H1 (cell line): Measurements from ENCODE around the gene OVOL3. TPM values are rescaled to one million over a fixed set of nuclear protein-coding genes. Genes with fewer than 3 reads are reported as not detected.
A peak's percentile ranks its signal among the peaks of the same experiment; 100 is the strongest.

Source experiments
- CTCF ChIA-PET: fragments of 300-600 bp; sonication (Branson Sonifier 250); formaldehyde crosslinking; loops from one replicate; lab custom pipeline; 2021; ENCODE audit not compliant: partially characterized antibody; lab: Charles Lee
- POLR2A ChIA-PET: fragments of 300-600 bp; sonication (Branson Sonifier 250); formaldehyde crosslinking; loops from one replicate; lab custom pipeline; 2021; ENCODE audit warnings: inconsistent platforms; ENCODE audit not compliant: partially characterized antibody; lab: Charles Lee
- DNase-seq, 2 experiments: peaks; one replicate each; pipeline versions ENCODE4 v3.0.0 to v3.0.0-alpha.2; 2010 to 2022; ENCODE audit warnings: low spot score in 2 of 2, low read depth in 1 of 2, mixed read lengths in 1 of 2
- FAIRE-seq: peaks from 2 replicates; lab custom pipeline; 2011; peaks lifted over from hg19 to GRCh38; lab: Jason Lieb, UNC
- H2AFZ ChIP-seq: 2 replicates; pipeline ENCODE4 v1.8.1; 2012; ENCODE audit warnings: low read length, inconsistent platforms
- H2AK5ac ChIP-seq: 2 replicates; pipeline ENCODE4 v1.6.1; 2013; ENCODE audit warnings: low read depth, low read length
- H2BK120ac ChIP-seq: replicated peaks from 2 replicates; pipeline ENCODE3; 2013; ENCODE audit warnings: low read depth, low read length, inconsistent platforms
- H2BK12ac ChIP-seq: 2 replicates; pipeline ENCODE4 v1.6.1; 2013; ENCODE audit warnings: low read depth, low read length
- H2BK15ac ChIP-seq: 2 replicates; pipeline ENCODE4 v1.6.1; 2013; ENCODE audit warnings: low read length
- H2BK20ac ChIP-seq: 2 replicates; pipeline ENCODE4 v1.6.1; 2013; ENCODE audit warnings: low read length
- H2BK5ac ChIP-seq: 2 replicates; pipeline ENCODE4 v1.6.1; 2013; ENCODE audit warnings: low read depth, low read length
- H3K14ac ChIP-seq: 2 replicates; pipeline ENCODE4 v1.6.1; 2013; ENCODE audit warnings: inconsistent platforms; ENCODE audit not compliant: insufficient read length
- H3K18ac ChIP-seq: 2 replicates; pipeline ENCODE4 v1.6.1; 2013; ENCODE audit warnings: low read length; ENCODE audit errors: extremely low read depth
- H3K23ac ChIP-seq: 2 replicates; pipeline ENCODE4 v1.6.1; 2013; ENCODE audit warnings: inconsistent platforms; ENCODE audit not compliant: insufficient read length
- H3K23me2 ChIP-seq: 2 replicates; pipeline ENCODE4 v1.6.1; 2013; ENCODE audit warnings: low read depth, low read length
- H3K27ac ChIP-seq: 2 replicates; pipeline ENCODE4 v1.6.1; 2011; ENCODE audit warnings: low read depth, low read length, inconsistent platforms
- H3K27me3 ChIP-seq, 4 experiments: replicated peaks in 1 of 4; 1 replicate in 1 of 4; 2 replicates in 3 of 4; pipeline versions ENCODE4 v1.6.1 to v1.8.1; 2011 to 2013; ENCODE audit warnings: low read length in 3 of 4, mild to moderate bottlenecking in 3 of 4, inconsistent platforms in 2 of 4, mixed read lengths in 2 of 4, moderate library complexity in 1 of 4; ENCODE audit not compliant: control insufficient read depth in 3 of 4, insufficient read depth in 3 of 4; ENCODE audit errors: extremely low read depth in 1 of 4
- H3K36me3 ChIP-seq, 4 experiments: 2 replicates each; pipeline versions ENCODE4 v1.6.1 to v1.8.1; 2011 to 2013; ENCODE audit warnings: mild to moderate bottlenecking in 4 of 4, low read length in 3 of 4, moderate library complexity in 2 of 4, control low read depth in 1 of 4, inconsistent platforms in 1 of 4; ENCODE audit not compliant: insufficient read depth in 4 of 4, control insufficient read depth in 2 of 4
- H3K4ac ChIP-seq: replicated peaks from 2 replicates; pipeline ENCODE3; 2013; ENCODE audit warnings: low read length, low read depth, mixed read lengths, inconsistent platforms; ENCODE audit not compliant: insufficient read length
- H3K4me1 ChIP-seq, 4 experiments: replicated peaks in 1 of 4; 1 replicate in 1 of 4; 2 replicates in 3 of 4; pipeline versions ENCODE4 v1.6.1 to v1.8.1; 2011 to 2013; ENCODE audit warnings: low read length in 3 of 4, inconsistent platforms in 2 of 4, mixed read lengths in 1 of 4; ENCODE audit not compliant: insufficient read depth in 4 of 4, control insufficient read depth in 3 of 4
- H3K4me2 ChIP-seq, 2 experiments: 2 replicates each; pipeline versions ENCODE4 v1.6.1 to v1.8.1; 2011 to 2013; ENCODE audit warnings: low read depth in 2 of 2, low read length in 2 of 2, control low read depth in 1 of 2, inconsistent platforms in 1 of 2, mild to moderate bottlenecking in 1 of 2; ENCODE audit not compliant: insufficient read depth in 1 of 2
- H3K4me3 ChIP-seq, 4 experiments: fragments of 200-600, 300-600 bp in 1 of 4; sonication (generic), shearing (Covaris generic), sonication (Bioruptor Twin) in 1 of 4; 2 replicates each; pipeline versions ENCODE4 v1.5.1 to v1.8.1; 2011 to 2016; ENCODE audit warnings: low read length in 4 of 4, low read depth in 3 of 4, control low read depth in 2 of 4, inconsistent platforms in 2 of 4, mild to moderate bottlenecking in 2 of 4, mixed read lengths in 1 of 4, moderate library complexity in 1 of 4; ENCODE audit not compliant: insufficient read depth in 2 of 4; ENCODE audit errors: extremely low read depth in 1 of 4
- H3K56ac ChIP-seq: replicated peaks from 2 replicates; pipeline ENCODE3; 2013; ENCODE audit warnings: low read depth, mild to moderate bottlenecking, mixed read lengths, low read length, inconsistent platforms; ENCODE audit not compliant: insufficient read length
- H3K79me1 ChIP-seq: 2 replicates; pipeline ENCODE4 v1.6.1; 2013; ENCODE audit warnings: low read depth, low read length, control low read depth
- H3K79me2 ChIP-seq, 2 experiments: 2 replicates each; pipeline versions ENCODE4 v1.6.1 to v1.8.1; 2012 to 2013; ENCODE audit warnings: low read length in 2 of 2, mild to moderate bottlenecking in 2 of 2, inconsistent platforms in 1 of 2; ENCODE audit not compliant: insufficient read depth in 2 of 2, control insufficient read depth in 1 of 2
- H3K9ac ChIP-seq, 4 experiments: replicated peaks in 1 of 4; 1 replicate in 1 of 4; 2 replicates in 3 of 4; pipeline versions ENCODE4 v1.6.1 to v1.8.1; 2011 to 2013; ENCODE audit warnings: low read depth in 3 of 4, low read length in 3 of 4, control low read depth in 2 of 4, mild to moderate bottlenecking in 2 of 4, moderate library complexity in 2 of 4, inconsistent platforms in 1 of 4; ENCODE audit errors: extremely low read depth in 1 of 4
- H3K9me3 ChIP-seq, 2 experiments: 2 replicates each; pipeline versions ENCODE4 v1.6.1 to v1.8.1; 2012 to 2013; ENCODE audit warnings: mild to moderate bottlenecking in 2 of 2, moderate library complexity in 2 of 2, control low read depth in 1 of 2, inconsistent platforms in 1 of 2, low read depth in 1 of 2, low read length in 1 of 2, mixed read lengths in 1 of 2; ENCODE audit not compliant: insufficient read depth in 2 of 2
- H4K20me1 ChIP-seq, 2 experiments: replicated peaks in 1 of 2; 2 replicates each; pipeline versions ENCODE3 to v1.8.1; 2011 to 2013; ENCODE audit warnings: inconsistent platforms in 2 of 2, low read length in 2 of 2, mild to moderate bottlenecking in 1 of 2; ENCODE audit not compliant: insufficient read depth in 2 of 2, control insufficient read depth in 1 of 2
- H4K5ac ChIP-seq: 2 replicates; pipeline ENCODE4 v1.6.1; 2013; ENCODE audit warnings: low read length, low read depth, mixed read lengths, inconsistent platforms; ENCODE audit not compliant: insufficient read length
- H4K8ac ChIP-seq: 2 replicates; pipeline ENCODE4 v1.8.0; 2013; ENCODE audit warnings: mild to moderate bottlenecking, moderate library complexity, low read length, inconsistent platforms; ENCODE audit not compliant: insufficient read depth; ENCODE audit errors: extremely low read depth
- H4K91ac ChIP-seq: replicated peaks from 2 replicates; pipeline ENCODE3; 2013; ENCODE audit warnings: low read length, mixed read lengths, inconsistent platforms; ENCODE audit not compliant: insufficient read length
- ASH2L ChIP-seq: fragments of 200-600, 300-600 bp; sonication (generic); IDR thresholded peaks from one replicate; pipeline ENCODE4 v1.7.1; 2017; ENCODE audit warnings: low read length
- BACH1 ChIP-seq: IDR thresholded peaks from 2 replicates; pipeline ENCODE4 v1.6.1; 2012; ENCODE audit warnings: low read length, improper control_type of control experiment
- BCL11A ChIP-seq, 2 experiments: IDR thresholded peaks; one replicate each; pipeline ENCODE4 v1.6.1; 2011; ENCODE audit warnings: low read depth in 2 of 2, low read length in 2 of 2, mild to moderate bottlenecking in 2 of 2
- EP300 ChIP-seq, 2 experiments: IDR thresholded peaks; 1 replicate in 1 of 2; 2 replicates in 1 of 2; pipeline ENCODE4 v1.6.1; 2011 to 2012; ENCODE audit warnings: low read depth in 2 of 2, low read length in 2 of 2, mild to moderate bottlenecking in 2 of 2, borderline replicate concordance in 1 of 2, inconsistent platforms in 1 of 2, moderate library complexity in 1 of 2
- EZH2 ChIP-seq: fragments of 200-600 bp; sonication (generic); IDR thresholded peaks from 2 replicates; pipeline ENCODE4 v1.7.1; 2012; ENCODE audit warnings: low read depth, mild to moderate bottlenecking, moderate library complexity, low read length, inconsistent platforms; ENCODE audit not compliant: severe bottlenecking
- KDM5A ChIP-seq: fragments of 200-600 bp; IDR thresholded peaks from 2 replicates; pipeline ENCODE4 v1.7.1; 2012; ENCODE audit warnings: mild to moderate bottlenecking, low read length, inconsistent platforms, mixed read lengths
- RAD21 ChIP-seq, 2 experiments: IDR thresholded peaks in 1 of 2; conservative IDR thresholded peaks in 1 of 2; 2 replicates each; pipeline ENCODE4 v1.6.1; 2011; ENCODE audit warnings: low read depth in 2 of 2, low read length in 2 of 2, improper control_type of control experiment in 1 of 2, inconsistent platforms in 1 of 2, mild to moderate bottlenecking in 1 of 2, moderate library complexity in 1 of 2
- SAP30 ChIP-seq: fragments of 300-600 bp; sonication (generic); IDR thresholded peaks from 2 replicates; pipeline ENCODE4 v1.7.1; 2012; ENCODE audit warnings: low read length, moderate library complexity, mild to moderate bottlenecking, inconsistent platforms; ENCODE audit not compliant: insufficient read depth, insufficient replicate concordance
- SIN3A ChIP-seq, 2 experiments: IDR thresholded peaks in 1 of 2; conservative IDR thresholded peaks in 1 of 2; 2 replicates each; pipeline ENCODE4 v1.6.1; 2011 to 2012; ENCODE audit warnings: low read length in 2 of 2, improper control_type of control experiment in 1 of 2, low read depth in 1 of 2, mild to moderate bottlenecking in 1 of 2
- SP4 ChIP-seq: IDR thresholded peaks from 2 replicates; pipeline ENCODE4 v1.6.1; 2012; ENCODE audit warnings: low read length, inconsistent platforms
- TAF7 ChIP-seq: optimal IDR thresholded peaks from 2 replicates; pipeline ENCODE3; 2011; ENCODE audit warnings: low read depth, mild to moderate bottlenecking, inconsistent platforms, low read length, moderate library complexity, borderline replicate concordance
- ZNF274 ChIP-seq: IDR thresholded peaks from 2 replicates; pipeline ENCODE4 v1.7.0; 2012; ENCODE audit warnings: low read length, borderline replicate concordance; ENCODE audit errors: extremely low read depth
- WGBS, 2 experiments: shearing (Covaris generic) in 1 of 2; methylation state at CpG; one replicate each; pipeline versions ENCODE4 v1.1.6 to v1.1.7; 2013 to 2015; ENCODE audit warnings: low lambda C conversion rate in 2 of 2, mixed read lengths in 2 of 2, inconsistent platforms in 1 of 2, low coverage in 1 of 2, missing lambda C conversion rate in 1 of 2; ENCODE audit not compliant: insufficient replicate concordance in 2 of 2, insufficient coverage in 1 of 2, insufficient read length in 1 of 2; ENCODE audit errors: extremely low coverage in 1 of 2, missing lambda C conversion rate in 1 of 2; 5-methylcytosine and 5-hydroxymethylcytosine counted together
- polyA plus RNA-seq, 7 experiments: library from polyadenylated mRNA; depleted of rRNA in 3 of 7; stranded (reverse) in 5 of 7; unstranded in 2 of 7; fragments of >200 nt in 5 of 7; fragments of 200-250 nt in 2 of 7; gene quantifications; 1 replicate in 5 of 7; 2 replicates in 1 of 7; 4 replicates in 1 of 7; pipeline versions ENCODE4 v1.2.1 to v1.2.3, GENCODE V29; 2011 to 2013; ENCODE audit warnings: missing spikeins in 2 of 7, mixed read lengths in 2 of 7
- total RNA-seq: library from RNA; stranded (reverse); fragmentation: NEBNext Ultra II Directional; extraction: Animal tissue kit (Norgen Biotek cat#: 25700); gene quantifications from 2 replicates; pipeline ENCODE4 v1.2.1, GENCODE V29; 2021

OVOL3 gene
- total and polyA plus RNA-seq, 2 of the 8 experiments (the other 6 are each of a cell fraction or from before 2014, with no cell fraction given): 0.45 TPM; not detected in 1

GRCh38 chr19:36153126-36153525 is 42.2 kb downstream of the OVOL3 start:
- peaks cover 0 to 5% (median 0%) of the 10 kb centered on the region in 4 experiments; a peak in 1 of 7 replicates for H3K4me1 ChIP-seq
- DNase-seq: no peak
- no peak overlapping the region for H4K5ac ChIP-seq
- no peak overlapping the region for H2BK5ac ChIP-seq
- no peaks in the 10 kb centered on the region for H3K79me2 ChIP-seq
- H2AFZ ChIP-seq: no peak overlapping the region
- no peak overlapping the region for H3K14ac ChIP-seq
- H4K91ac ChIP-seq: no peak overlapping the region
- no peak overlapping the region for H2BK20ac ChIP-seq
- H2BK12ac ChIP-seq: no peak overlapping the region
- 95% methylated on average over 10 of the region's 10 CpGs; no CpG with 5 or more reads in 1 of the 2 experiments for WGBS, 2 experiments
- H3K27ac ChIP-seq: no peak overlapping the region
- POLR2A ChIA-PET: interaction anchor here (0.7 to 4.2 kb wide), 8 partner anchors 11 to 155 kb away, joined by 3 to 29 read pairs (median 5); partner anchors contain the start of genes CAPNS1, ZNF146 and ZNF565
- TF ChIP-seq TAF7 (no peak), SP4 (no peak), BACH1 (no peak), ASH2L (no peak), KDM5A (no peak), ZNF274 (no peak), EP300 (IDR thresholded peaks at IDR 0.05; ENCODE audit: borderline replicate concordance in 1 of 2, low read depth in 2 of 2, low read length in 2 of 2) (no peak), RAD21 (IDR thresholded peaks at IDR 0.05 in 1 of 2, conservative IDR thresholded peaks at IDR 0.05 in 1 of 2; ENCODE audit: low read depth in 2 of 2, low read length in 2 of 2) (no peak), EZH2 (no peak), SIN3A (conservative IDR thresholded peaks at IDR 0.05 in 1 of 2, IDR thresholded peaks at IDR 0.05 in 1 of 2; ENCODE audit: low read depth in 1 of 2, low read length in 2 of 2) (no peak), SAP30 (no peak), BCL11A (IDR thresholded peaks at IDR 0.05; ENCODE audit: low read depth in 2 of 2, low read length in 2 of 2) (no peak)
- no peaks in the 10 kb centered on the region for H3K9me3 ChIP-seq
- H2AK5ac ChIP-seq: no peak overlapping the region
- peak overlapping the region in 1 of 2 experiments; percentile 97; a peak in 1 of 4 replicates for H3K4me2 ChIP-seq
- no peaks in the 10 kb centered on the region for H3K79me1 ChIP-seq
- no peak overlapping the region for H3K56ac ChIP-seq
- H4K20me1 ChIP-seq: peaks cover 0 to 8% of the 10 kb centered on the region in 2 experiments
- H3K27me3 ChIP-seq: no peaks in the 10 kb centered on the region
- no peak overlapping the region for H2BK120ac ChIP-seq
- no peak overlapping the region for H2BK15ac ChIP-seq
- H3K18ac ChIP-seq: no peak overlapping the region
- H3K36me3 ChIP-seq: peaks cover under 1 to 21% (median 7%) of the 10 kb centered on the region in 4 experiments; a peak in 5 of 8 replicates
- H3K4me3 ChIP-seq: no peak overlapping the region
- H3K4ac ChIP-seq: no peak overlapping the region
- no peak overlapping the region for H4K8ac ChIP-seq
- H3K9ac ChIP-seq: no peak overlapping the region
- CTCF ChIA-PET: interaction anchor here (0.6 to 1.7 kb wide), 5 partner anchors 9 to 577 kb away, joined by 3 to 11 read pairs (median 3); no protein-coding TSS in a partner anchor
- peaks cover 13% of the 10 kb centered on the region; the same call in 1 of the 2 replicates for H3K23me2 ChIP-seq
- no peak for FAIRE-seq
- no peak overlapping the region for H3K23ac ChIP-seq
